GM15510 (cell line): ENCODE data around the gene MX2.

Experiments
- POLR2A ChIP-seq: IDR thresholded peaks from 3 replicates; pipeline ENCODE4 v1.6.1; 2011; ENCODE audit warnings: borderline replicate concordance; ENCODE audit not compliant: insufficient read length; ENCODE audit errors: extremely low read depth

Gene MX2

GRCh38 chr21:41439248-41439647 is 77.4 kb downstream of the MX2 start:
- no peak for TF ChIP-seq POLR2A

DNA sequence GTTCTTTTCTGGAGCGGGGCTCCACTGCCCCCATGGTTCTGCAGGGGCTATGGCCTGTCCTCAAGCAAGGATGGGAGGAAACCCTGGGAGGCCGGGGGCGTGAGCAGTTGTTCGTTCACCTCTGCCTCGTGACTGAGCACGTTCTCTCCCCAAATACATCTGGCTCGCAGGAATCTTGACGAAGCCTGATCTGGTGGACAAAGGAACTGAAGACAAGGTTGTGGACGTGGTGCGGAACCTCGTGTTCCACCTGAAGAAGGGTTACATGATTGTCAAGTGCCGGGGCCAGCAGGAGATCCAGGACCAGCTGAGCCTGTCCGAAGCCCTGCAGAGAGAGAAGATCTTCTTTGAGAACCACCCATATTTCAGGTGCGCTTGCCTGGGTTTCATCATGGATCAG is 79.7 kb downstream of the MX2 start:
- TF ChIP-seq POLR2A: no peak

- TF ChIP-seq POLR2A: no peak
Measured at GRCh38 chr21:41442481-41443186, 80.8 kb downstream of the MX2 start.

DNA sequence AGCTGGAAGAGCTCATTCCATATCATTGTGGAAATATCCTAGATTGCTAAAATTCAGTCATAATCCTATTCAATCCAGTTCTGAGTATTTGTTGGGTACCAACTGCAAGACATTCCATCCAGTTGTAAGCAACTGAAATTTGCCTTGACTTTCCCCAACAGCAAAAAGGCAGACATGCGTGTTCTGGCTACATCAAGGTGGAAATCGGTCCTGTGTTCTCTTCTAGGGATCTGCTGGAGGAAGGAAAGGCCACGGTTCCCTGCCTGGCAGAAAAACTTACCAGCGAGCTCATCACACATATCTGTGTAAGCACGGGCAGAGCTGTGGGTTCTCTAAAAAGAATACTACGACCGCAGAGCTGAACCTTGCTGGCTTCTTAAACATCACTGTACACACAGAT is 81.7 kb downstream of the MX2 start:
- no peak for TF ChIP-seq POLR2A

- no peak for TF ChIP-seq POLR2A
Measured at GRCh38 chr21:41444703-41445464, 83.1 kb downstream of the MX2 start.

- no peak for TF ChIP-seq POLR2A
Measured at GRCh38 chr21:41445465-41445862, 83.6 kb downstream of the MX2 start.

GRCh38 chr21:41446586-41446985 is 84.8 kb downstream of the MX2 start:
- TF ChIP-seq POLR2A: no peak

GRCh38 chr21:41447356-41447755 is 85.5 kb downstream of the MX2 start:
- TF ChIP-seq POLR2A: no peak

DNA sequence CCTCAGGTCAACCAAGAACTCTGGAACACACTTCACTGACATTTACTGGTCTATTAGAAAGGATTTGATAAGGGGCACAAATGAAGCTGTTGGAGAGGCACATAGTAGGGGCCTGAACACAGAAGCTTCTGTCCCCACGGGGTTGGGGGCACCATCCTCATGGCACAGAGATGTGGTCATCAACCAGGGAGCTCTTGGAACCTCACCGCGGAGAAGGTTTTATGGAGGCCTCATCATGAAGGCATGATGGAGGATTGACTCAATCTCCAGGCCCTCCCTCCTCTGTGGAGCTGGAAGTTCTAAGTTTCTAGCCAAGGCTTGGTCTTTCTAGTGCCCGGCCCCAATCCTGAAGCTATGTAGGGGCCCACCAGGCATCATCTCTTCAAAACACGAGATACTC is 87.8 kb downstream of the MX2 start:
- TF ChIP-seq POLR2A: no peak

GRCh38 chr21:41451753-41452676 is 90.2 kb downstream of the MX2 start:
- TF ChIP-seq POLR2A: no peak

- TF ChIP-seq POLR2A: no peak
Measured at GRCh38 chr21:41453198-41453597, 91.4 kb downstream of the MX2 start.

DNA sequence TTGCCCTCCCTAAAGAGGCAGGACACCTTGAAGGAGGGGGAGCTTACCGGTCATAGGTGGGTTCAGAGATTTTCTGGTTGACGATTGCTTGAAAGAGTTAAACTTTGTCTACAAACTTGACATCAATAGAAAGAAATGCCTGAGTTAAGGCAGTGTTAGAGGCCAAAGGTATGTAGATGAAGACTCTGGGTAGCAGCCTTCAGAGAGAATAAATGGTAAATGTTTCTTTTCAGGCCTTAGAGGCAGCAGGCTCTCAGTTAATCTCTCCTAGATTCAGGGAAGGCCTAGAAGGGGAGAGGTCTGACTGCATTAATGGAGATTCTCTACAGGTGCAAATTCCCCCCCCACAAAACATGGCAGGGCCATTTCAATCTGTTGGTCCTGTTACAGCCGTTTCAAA is 91.9 kb downstream of the MX2 start:
- TF ChIP-seq POLR2A: no peak

DNA sequence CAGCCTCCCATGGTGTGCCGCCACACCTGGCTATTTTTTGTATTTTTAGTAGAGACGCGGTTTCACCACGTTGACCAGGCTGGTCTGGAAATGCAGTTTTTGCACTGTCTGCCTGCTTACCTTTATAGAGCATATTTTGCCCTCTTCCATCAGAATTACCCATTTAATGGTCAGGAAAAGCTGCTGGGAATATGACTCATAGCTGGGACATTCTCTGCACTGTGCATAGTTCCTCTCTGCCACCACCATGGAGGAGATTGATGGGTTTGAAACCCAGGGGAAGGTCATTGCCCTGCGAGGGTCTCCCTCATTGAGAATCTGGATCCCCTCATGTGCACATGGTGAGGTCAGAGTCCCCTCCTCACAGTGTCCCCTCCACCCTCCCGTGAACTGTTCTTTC is 96.3 kb downstream of the MX2 start:
- no peak for TF ChIP-seq POLR2A

GRCh38 chr21:41458559-41458958 is 96.7 kb downstream of the MX2 start:
- no peak for TF ChIP-seq POLR2A
